SKM-1 treated with dmso at 0.1 percent for 144 hours (cell line): Measurements from ENCODE around the gene ANKRD65.
"Not testable (repeated sequence)": the region's sequence is repeated elsewhere in the genome, so short reads cannot be mapped to it uniquely, and the experiment has no call there.

Source experiments
- DNase-seq: peaks from one replicate; lab custom pipeline; 2025; ENCODE audit not compliant: unreplicated experiment; lab: John Stamatoyannopoulos, UW

The ANKRD65 gene

GRCh38 chr1:1421147-1421906, at the start of gene ANKRD65:
TSS of gene ANKRD65 (minus strand) at chr1:1421276. CDS start at chr1:1421005, 271 bp downstream.
- DNase-seq, result no peak

DNA sequence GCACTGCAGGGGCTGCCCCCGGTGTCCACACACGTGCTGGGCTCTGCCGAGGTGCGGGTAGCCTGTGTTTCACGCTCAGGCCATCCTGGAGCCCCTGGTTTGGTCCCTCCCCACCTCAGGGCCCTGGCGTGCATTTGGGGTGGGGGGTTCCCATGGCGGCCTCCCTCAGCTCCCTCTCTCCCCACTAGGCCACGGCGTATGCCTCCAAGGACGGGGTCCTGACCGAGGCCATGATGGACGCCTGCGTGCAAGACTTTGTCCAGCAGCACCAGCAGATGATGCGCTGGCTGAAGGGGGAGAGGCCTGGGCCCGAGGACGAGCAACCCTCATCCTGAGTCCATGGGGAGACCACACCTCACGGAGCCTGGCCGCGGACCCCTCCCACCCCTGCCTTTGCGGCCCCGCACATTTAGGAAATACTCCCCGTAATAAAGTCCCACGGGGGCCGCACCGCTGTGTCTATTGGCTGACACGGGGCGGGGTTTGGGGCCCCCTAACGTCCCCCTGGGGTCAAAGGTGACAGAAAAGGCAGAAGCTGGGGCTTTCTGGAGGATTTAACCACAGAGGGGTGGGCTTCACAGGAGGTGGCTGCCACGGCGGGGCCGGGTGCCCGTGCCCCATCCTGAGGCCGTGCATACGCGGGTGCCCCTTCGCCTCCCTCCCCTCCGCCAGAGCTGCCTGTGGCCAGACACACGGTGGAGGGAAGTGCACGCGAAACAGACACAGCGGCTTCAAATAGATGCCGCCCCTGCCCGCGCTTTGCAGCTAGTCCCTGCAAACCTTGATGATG, 47.3 kb upstream of the ANKRD65 start:
- not testable (repeated sequence) for DNase-seq

DNA sequence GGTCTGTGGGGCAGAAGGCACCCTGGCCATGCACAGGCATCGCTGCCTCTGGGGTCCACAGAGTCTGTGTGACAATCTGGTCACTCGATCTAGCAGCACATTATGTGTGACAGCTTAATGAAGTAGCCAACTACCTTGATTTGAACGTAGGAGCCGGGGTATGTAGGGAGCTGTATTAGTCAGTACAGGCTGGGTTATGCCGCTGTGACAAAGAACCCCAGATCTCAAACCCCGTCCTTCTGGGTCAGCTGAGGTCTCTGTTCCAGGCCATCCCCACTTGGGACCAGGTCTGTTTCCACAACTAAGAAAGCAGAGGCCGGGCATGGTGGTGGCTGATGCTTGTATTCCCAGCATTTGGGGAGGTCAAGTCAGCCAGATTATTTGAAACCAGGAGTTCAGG, 42.2 kb upstream of the ANKRD65 start:
- DNase-seq, result no peak

DNA sequence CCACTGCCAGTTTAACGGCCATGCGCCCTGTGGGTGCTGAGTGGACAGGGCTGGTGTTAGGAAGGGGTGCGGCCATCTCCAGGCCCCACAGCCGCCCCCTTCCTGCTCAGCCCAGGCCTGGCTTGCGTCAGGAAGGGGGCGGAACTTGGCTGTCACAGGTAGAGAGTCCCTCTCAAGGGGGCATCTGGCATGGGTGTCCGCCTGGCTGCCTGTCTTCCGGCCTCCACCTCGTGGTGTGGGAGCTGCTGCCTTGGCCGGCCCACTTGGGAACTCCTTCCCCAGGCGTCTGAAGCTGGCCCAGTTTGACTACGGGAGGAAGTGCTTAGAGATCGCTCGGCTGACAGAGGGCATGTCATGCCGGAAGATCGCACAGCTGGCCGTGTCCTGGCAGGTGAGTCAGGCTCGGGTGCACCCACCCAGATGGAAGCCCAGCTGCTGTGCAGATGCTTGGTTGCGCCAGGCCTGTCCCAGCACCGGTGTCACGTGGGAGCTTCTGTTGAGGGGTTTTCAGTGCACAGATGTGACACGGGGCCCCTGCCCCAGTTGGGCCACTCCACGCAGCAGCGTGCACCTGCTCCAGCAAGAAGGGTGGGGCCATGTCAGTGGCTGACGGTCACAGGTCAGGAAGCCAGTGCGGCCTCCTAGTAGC, 41.4 kb upstream of the ANKRD65 start:
- no peak for DNase-seq

DNA sequence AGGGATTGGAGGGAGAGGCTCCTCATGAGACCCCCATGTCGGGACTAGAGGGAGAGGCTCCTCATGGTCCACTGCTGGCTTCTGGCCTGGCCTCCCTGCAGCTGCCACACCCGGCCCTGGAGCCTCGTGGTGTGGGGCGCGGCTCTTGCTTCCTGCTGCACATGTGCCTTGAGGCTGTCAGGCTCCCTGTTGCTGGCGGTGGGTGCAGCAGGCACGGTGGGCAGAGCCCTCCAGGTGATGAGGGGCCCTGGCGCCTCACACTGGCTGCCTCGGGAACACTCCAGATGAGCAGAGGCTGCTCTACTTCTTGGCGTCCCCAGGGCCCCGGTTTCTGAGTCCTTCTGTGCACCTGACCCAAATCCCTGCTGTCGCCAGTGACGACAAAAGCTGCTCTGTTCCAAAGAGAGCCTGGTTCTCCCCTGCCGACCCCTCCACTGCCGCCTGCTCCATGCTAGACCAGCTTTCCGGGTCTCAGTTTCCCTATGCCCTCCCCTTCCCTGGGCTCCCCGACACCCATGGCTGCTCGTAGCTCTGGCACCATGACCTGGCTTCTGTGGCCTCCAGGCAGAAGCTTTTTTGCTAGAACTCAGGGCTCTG, 40.7 kb upstream of the ANKRD65 start:
- DNase-seq, result no peak

DNA sequence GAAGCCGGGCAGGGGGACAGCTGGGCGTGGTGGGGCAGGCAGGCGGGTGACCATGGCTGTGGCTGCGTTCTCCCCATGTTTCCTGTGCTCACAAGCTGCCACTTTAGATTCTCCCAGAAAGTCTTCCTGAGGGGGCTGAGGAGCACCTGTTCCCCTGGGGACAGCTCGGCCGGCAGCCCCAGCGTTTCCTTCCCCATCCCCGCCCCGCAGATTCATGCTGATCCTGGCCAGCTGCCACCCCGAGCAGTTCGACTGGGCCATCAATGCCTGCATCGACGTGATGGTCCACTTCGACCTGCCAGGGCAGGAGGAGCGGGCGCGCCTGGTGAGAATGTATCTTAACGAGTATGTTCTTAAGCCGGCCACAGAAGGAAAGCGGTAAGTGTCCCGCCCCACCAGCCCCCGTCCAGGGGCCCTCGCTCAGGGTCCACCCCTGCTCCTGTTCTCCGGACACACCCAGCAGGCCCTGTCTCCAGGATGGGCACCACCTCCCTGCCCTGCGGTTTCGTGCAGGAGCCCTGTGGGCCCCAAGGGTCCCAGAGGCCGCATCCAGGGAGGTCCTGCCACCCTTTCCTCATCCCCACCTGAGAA, 39.6 kb upstream of the ANKRD65 start:
- DNase-seq, result no peak

DNA sequence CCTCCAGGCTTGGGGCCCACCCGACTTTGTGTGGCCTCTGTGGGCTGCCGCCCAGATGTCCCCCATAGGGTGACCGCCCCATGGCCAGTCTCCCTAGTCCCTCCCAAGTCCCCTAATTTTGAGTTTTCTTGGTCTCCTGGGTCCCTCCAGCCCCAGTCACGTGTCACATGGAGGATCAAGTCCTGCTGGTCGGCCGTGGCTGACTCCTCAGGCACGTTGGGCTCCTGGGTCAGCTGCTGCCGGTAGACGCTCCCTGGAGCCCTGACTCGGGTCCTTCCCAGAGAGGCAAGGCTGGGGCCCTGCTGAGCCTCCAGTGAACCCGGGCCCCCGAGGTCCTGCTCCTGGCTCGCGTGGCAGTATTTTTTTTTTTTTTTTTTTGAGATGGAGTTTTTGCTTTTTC, 38.6 kb upstream of the ANKRD65 start:
- not testable (repeated sequence) for DNase-seq

DNA sequence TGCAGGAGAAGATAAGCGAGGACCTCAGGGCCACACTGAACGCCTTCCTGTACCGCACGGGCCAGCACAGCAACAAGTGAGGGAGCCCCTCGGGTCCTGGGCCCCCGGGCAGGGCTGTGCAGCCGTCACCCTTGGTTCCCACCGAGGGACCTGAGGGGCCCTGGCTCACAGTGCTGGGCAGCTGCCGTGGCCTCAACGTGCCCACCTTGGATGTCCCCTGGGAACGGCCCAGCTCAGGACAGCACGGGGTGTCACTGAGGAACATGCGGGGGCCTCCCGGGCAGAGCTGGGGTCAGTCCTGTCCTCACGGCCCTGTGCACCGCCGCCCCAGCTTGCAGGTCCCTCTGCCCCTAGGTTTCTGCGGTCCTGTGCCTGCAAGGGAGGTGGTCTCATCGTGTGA, 38.1 kb upstream of the ANKRD65 start:
- not testable (repeated sequence) for DNase-seq

- not testable (repeated sequence) for DNase-seq
These were observed 35.7 kb upstream of the ANKRD65 start for GRCh38 chr1:1456683-1457255.

DNA sequence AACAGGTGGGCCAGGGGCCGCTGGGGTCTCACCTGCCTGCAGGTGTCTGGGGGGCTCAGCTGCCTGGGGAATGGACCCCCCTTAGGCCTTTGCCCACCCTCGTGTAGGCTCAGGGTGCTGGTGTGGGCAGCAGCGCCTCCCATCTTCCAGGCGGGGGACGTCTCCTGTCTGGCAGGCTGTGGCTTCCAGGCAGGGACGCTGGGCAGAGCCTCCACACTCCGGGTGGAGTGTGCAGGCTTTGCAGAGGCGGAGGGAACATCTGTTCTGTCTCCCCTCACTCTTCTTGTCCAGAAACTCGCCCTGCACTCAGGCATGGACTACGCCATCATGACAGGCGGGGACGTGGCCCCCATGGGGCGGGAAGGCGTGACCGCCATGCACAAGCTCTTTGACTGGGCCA, 34.9 kb upstream of the ANKRD65 start:
- DNase-seq, result not testable (repeated sequence)

- DNase-seq, result no peak
These were observed 34.3 kb upstream of the ANKRD65 start for GRCh38 chr1:1455366-1455884.

- DNase-seq, result not testable (repeated sequence)
These were observed 33.4 kb upstream of the ANKRD65 start for GRCh38 chr1:1454286-1455056.

DNA sequence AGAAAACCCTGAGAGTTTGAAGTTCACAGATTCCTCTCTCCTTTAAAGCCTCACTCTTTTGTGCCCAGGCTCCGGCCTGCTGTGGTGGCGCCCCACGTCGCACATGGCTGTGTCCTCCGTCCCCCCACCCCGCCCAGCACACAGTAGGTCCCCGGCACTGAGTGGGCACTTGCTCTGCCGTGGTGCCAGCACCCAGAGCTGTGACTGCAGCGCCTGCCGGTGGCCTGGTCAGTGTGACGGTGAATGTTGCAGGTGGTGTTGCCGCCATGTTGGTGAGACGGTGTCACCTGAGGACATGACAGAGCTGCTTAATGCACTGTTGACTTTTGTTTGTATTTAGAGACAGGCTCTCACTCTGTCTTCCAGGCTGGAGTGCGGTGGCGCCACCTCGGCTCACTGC, 31.8 kb upstream of the ANKRD65 start:
- DNase-seq, result no peak

- not testable (repeated sequence) for DNase-seq
These were observed 31.3 kb upstream of the ANKRD65 start for GRCh38 chr1:1452365-1452739.

- DNase-seq, result no peak
These were observed 30.8 kb upstream of the ANKRD65 start for GRCh38 chr1:1451696-1452364.

DNA sequence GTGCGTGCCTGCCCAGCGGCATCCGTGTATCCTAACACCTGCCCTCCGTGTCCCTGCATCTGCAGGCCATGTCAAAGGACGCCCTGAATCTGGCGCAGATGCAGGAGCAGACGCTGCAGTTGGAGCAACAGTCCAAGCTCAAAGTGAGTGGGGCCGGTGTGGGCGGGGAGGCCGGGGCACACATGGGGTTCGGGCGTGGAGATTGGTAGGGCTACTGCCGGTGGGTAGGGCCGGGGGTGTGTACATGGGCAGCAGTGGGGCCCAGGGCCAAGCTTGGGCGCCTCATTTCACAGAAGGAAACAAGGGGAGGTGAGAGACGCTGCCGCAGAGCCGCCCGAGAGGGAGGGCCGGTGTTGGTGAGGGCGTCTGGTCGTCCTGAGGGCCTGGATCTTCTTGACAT, 29.5 kb upstream of the ANKRD65 start:
- not testable (repeated sequence) for DNase-seq

GRCh38 chr1:1449099-1449739, 28.1 kb upstream of the ANKRD65 start, which contains the start of gene ATAD3C:
TSS of gene ATAD3C (plus strand) at chr1:1449689. CDS start at chr1:1450684, 995 bp downstream.
- no peak for DNase-seq

DNA sequence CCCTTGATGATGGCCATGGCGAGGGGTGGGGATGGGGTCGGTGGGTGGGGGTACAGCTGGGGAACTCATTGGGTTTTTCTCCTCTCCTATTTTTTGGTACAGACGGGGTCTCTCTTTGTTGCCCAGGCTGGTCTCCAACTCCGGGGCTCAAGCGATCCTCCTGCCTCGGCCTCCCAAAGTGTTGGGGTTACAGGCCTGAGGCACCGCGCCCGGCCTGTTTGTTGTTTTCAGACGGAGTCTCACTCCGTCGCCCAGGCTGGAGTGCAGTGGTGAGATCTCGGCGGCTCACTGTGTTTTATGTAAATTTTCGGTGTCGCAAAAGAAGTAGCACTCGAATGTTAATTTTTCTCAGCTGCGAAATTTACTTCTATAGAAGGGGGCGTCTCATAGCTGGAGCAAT, 25.6 kb upstream of the ANKRD65 start:
- DNase-seq, result not testable (repeated sequence)
